Activated CD8-positive, alpha-beta memory T cell treated with anti-CD3 and anti-CD28 coated beads, Interleukin-2, amount 50 U/mL, for 24 hours (primary cell): Measurements from ENCODE around the gene MARCHF9.
"Not testable (repeated sequence)": the region's sequence is repeated elsewhere in the genome, so short reads cannot be mapped to it uniquely, and the experiment has no call there.

Experiments used
- DNase-seq: peaks from one replicate; pipeline ENCODE4 v3.0.0-alpha.2; 2020; ENCODE audit errors: extremely low read depth

The MARCHF9 gene, protein sequence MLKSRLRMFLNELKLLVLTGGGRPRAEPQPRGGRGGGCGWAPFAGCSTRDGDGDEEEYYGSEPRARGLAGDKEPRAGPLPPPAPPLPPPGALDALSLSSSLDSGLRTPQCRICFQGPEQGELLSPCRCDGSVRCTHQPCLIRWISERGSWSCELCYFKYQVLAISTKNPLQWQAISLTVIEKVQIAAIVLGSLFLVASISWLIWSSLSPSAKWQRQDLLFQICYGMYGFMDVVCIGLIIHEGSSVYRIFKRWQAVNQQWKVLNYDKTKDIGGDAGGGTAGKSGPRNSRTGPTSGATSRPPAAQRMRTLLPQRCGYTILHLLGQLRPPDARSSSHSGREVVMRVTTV

DNA sequence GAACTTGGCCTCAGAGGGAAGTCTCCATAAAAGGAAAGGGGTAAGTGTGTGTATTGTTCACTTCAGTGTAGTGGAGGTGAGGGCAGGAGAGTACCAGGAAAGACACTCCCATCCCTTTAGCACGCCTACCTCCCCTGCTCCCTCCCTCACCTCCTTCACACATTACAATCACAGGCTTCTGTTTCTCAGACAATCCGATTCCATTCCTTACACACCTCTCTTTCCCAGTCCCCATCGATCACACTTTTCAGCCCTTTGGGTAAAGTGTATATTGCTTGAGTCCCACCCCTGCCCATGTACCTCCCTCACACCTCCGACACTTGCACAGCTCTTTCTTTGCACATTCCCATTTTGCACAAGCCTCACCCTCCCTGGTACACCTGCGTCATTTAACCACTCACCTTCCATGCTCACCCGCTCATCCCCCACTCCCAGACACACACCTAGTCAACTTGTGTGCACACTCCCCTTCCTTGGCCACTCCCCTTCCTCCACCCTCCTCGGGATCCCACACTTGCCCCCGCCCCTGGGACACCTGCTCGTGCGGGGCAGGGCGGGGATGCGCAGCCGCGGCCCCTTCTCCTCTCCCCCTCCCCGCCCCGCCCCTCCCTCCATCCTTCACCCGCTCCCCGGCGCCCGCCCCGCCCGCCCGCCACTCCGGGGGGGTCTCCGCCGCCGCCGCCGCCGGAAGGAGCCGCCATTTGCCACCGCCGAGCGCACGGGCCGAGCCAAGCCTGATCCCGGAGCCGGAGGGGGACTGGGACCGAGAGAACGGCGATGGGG, at the start of gene MARCHF9:
Gene MARCHF9 (plus strand): TSS at position 693 of the 783 bp plus-strand sequence. CDS start 426 bp downstream, outside the sequence.
- no peak for DNase-seq

DNA sequence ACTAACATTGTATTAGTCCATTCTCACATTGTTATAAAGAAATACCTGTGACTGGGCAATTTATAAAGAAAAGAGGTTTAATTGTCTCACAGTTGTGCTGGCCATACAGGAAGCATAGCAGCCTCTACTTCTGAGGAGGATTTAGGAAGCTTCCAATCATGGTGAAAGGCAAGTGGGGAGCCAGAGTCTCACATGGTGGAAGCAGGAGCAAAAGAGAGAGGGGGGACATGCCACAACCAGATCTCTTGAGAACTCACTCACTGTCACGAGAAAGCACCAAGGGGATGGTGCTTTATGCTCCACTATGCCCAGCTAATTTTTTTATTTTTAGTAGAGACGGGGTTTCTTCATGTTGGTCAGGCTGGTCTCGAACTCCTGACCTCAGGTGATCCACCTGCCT, 47.7 kb upstream of the MARCHF9 start:
- DNase-seq: no peak

DNA sequence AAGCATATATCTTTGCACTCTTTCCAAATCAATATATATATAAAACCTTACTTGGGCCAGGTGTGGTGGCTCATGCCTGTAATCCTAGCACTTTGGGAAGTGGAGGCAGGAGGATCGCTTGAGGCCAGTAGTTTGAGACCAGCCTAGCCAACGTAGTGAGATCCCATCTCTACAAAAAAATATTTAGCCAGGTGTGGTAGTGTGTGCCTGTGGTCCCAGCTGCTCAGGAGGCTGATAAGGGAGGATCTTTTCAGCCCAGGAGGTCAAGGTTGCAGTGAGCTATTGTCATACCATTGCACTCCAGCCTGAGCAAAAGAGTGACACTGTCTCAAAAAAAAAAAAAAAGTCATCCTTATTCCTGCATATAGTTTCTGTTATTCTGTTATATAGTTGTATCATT, 46.6 kb upstream of the MARCHF9 start:
- DNase-seq: no peak

DNA sequence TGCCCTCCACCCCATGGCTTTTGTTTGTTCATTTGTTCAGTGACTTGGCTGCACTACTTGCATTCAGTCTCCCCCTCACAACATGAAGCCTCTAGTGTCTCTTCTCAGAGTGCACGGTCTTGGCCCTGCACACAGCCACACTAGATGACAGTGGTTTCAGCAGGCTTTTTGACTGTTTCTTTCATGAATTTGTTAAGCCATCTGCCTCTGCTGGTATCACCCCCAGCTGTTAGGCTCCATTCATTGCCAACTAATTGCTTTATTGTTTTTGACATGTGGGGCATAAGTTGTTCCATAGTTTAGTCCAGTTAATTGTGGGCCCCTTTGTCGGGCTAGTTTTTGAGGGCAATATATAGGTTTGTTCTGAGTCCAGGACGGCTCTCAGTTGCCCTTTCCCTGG, 42.2 kb upstream of the MARCHF9 start:
- DNase-seq: no peak

DNA sequence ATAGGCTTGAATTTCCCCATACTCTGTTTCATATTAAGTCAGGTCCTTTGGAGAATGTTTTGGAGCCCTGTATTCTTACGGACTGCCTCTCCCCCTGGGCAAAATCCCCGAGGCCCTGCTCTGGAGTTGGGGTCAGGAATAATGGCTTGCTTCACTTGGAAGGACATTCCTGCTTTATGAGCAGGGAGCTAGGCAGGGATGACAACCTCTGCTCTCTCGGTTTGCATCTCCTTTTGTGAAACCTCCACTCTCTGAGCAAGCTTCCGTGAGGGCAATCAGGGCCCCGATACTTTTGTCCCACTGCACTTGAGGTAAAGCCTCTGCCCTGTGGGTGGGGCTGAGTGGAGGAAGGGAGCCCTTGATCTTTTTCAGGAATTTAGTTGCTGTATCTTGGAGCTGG, 41.7 kb upstream of the MARCHF9 start:
- DNase-seq: no peak

DNA sequence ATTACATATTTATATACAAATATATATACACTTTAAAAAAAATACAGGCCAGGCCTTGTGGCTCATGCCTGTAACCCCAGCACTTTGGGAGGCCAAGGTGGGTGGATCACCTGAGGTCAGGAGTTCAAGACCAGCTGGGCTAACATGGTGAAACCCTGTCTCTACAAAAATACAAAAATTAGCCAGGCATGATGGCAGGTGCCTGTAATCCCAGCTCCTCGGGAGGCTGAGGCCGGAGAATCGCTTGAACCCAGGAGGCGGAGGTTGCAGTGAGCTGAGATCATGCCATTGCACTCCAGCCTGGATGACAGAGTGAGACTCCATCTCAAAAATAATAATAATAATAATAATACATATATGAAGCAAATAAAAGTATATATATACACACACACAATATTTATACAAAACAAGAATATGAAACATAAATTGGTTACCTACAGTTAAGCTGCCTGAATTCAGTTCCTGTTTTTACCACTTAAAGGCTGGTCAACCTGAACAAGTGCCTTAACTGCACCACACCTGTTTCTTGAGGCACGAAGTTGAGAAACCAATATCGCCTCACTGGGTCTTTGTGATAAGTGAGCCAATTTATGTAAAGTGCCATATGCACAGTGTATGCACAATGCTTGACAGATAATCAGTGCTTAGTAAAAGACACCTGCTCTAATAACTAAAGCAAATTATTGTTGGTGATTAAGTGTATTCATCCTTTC, 39.7 kb upstream of the MARCHF9 start:
- not testable (repeated sequence) for DNase-seq

DNA sequence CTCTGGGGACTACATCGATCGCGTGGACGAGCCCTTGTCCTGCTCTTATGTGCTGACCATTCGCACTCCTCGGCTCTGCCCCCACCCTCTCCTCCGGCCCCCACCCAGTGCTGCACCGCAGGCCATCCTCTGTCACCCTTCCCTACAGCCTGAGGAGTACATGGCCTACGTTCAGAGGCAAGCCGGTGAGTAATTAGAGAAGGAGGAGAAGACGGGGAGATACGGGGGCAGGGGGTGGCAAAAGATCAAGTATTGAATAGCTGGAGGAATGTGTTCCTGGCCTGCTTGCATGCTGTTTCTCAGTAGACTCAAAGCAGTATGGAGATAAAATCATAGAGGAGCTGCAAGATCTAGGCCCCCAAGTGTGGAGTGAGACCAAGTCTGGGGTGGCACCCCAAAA, 39.1 kb upstream of the MARCHF9 start:
- no peak for DNase-seq

DNA sequence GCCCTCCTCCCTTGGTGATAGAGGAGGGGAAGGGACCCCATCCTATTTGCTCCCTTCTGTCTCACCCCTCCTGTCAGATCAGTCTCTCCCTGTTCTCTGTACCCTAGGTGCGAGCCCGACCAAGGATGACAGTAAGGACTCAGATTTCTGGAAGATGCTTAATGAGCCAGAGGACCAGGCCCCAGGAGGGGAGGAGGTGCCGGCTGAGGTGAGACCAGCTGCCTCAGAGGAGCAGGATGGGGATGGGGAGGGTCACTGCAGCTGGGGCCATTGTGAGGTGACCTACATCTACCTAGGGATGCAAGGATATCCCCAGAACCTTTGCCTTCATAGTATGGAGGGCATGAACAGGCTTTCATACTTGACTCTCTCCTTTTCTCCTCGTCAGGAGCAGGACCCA, 38.6 kb upstream of the MARCHF9 start:
- no peak for DNase-seq

DNA sequence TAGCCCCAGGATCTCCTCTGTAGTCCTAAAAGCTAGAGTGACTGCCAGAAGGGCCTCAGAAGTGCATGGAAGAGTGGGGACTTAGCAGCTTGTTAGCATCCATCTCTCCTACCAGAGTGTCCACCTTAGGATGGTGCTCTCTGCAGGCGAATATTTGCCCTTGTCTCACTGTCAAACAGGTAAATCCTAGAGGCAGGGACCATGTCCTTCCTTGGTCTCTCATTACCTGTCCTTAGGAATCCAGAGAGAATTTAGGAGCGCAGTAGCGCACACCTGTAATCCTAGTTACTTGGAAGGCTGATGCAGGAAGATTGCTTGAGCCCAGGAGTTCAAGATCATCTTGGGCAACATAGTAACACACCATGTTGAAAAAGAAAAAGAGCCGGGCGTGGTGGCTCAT, 37.8 kb upstream of the MARCHF9 start:
- no peak for DNase-seq

DNA sequence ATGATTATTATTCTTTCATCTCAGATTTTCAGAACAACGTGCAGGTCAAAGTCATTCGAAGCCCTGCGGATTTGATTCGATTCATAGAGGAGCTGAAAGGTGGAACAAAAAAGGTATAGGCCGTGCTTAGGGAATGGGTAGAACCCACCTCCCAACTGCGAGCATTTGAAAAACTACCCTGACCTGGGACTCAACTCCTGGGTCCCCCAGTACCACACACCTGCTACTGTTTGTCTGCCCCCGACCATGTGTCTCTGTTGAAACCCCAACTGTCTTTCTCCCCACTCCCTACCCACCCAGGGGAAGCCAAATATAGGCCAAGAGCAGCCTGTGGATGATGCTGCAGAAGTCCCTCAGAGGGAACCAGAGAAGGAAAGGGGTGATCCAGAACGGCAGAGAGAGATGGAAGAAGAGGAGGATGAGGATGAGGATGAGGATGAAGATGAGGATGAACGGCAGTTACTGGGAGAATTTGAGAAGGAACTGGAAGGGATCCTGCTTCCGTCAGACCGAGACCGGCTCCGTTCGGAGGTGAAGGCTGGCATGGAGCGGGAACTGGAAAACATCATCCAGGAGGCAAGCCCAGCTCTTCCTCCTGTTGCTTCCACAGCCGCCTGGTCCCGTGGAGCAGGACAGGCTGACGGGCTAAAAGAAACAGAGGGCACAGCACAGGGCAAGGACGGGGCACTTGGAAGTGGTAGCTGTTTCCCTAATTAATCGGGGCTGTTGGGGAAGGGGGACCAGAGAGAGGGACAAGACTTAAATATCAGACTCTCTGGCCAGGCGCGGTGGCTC, 36.9 kb upstream of the MARCHF9 start:
- DNase-seq: no peak

DNA sequence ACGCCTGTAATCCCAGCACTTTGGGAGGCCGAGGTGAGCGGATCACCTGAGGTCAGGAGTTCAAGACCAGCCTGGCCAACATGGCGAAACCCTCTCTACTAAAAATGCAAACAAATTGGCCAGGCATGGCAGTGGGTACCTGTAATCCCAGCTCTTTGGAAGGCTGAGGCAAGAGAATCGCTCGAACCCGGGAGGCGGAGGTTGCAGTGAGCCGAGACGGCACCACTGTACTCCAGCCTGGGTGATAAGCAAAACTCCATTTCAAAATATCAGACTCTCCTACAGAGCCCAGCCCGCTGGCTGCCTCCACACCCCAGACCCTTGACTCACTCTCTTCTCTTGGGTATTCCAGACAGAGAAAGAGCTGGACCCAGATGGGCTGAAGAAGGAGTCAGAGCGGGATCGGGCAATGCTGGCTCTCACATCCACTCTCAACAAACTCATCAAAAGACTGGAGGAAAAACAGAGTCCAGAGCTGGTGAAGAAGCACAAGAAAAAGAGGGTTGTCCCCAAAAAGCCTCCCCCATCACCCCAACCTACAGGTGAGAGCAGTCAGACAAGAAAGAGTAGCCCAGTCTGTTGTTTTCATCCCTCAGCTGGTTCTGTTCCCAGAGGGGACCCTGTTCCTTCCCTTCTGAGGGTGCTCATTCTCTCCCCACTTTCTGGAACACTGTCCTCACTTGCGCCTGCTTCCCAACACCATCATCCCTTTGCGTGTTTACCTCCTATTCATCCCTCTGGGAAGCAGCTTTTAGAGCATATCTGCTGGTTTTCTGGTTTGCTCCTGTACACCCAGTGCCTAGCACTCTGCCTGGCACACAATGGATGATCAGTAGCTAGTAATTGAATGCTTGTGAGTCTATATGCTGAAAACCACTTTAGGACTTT, 36.0 kb upstream of the MARCHF9 start:
- DNase-seq: no peak

DNA sequence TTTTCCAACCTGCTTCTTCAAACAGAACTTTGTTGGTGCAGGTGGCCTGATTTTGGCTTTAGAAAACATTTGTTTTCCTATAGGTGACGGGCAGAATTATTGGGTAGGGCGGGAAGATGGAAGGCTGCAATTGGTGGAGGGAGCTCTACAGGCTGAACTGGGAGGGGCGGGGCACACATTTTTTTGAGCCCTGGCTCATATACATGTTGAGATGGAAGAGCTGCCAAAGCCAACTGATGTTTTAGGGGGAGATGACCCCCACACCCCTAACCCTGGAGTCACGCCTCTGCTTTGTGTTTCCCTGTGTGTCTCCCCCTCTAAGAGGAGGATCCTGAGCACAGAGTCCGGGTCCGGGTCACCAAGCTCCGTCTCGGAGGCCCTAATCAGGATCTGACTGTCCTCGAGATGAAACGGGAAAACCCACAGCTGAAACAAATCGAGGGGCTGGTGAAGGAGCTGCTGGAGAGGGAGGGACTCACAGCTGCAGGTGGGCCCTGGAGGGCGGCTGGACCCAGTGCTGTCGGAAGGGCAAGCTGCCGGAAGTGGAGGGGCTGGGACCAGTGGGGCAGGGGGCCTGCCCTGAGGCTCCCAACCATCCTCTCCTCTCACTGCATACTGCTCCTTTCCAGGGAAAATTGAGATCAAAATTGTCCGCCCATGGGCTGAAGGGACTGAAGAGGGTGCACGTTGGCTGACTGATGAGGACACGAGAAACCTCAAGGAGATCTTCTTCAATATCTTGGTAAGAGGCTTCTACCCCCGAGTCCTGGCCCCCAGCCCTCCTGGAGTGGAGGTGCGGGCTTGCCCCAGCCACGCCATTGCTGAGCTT, 34.9 kb upstream of the MARCHF9 start:
- no peak for DNase-seq

DNA sequence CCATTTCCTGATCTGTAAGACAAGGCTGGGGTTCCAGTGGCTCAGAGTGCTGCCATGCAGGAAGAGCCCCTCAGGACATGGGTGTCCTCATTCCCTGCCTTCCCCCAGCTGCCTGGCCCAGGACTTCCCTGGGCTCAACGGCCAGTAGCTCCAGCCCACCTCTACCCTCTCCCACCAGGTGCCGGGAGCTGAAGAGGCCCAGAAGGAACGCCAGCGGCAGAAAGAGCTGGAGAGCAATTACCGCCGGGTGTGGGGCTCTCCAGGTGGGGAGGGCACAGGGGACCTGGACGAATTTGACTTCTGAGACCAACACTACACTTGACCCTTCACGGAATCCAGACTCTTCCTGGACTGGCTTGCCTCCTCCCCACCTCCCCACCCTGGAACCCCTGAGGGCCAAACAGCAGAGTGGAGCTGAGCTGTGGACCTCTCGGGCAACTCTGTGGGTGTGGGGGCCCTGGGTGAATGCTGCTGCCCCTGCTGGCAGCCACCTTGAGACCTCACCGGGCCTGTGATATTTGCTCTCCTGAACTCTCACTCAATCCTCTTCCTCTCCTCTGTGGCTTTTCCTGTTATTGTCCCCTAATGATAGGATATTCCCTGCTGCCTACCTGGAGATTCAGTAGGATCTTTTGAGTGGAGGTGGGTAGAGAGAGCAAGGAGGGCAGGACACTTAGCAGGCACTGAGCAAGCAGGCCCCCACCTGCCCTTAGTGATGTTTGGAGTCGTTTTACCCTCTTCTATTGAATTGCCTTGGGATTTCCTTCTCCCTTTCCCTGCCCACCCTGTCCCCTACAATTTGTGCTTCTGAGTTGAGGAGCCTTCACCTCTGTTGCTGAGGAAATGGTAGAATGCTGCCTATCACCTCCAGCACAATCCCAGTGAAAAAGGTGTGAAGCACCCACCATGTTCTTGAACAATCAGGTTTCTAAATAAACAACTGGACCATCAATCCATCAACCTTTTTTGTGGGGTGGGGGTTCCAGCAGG, 34.0 kb upstream of the MARCHF9 start:
- DNase-seq: no peak

DNA sequence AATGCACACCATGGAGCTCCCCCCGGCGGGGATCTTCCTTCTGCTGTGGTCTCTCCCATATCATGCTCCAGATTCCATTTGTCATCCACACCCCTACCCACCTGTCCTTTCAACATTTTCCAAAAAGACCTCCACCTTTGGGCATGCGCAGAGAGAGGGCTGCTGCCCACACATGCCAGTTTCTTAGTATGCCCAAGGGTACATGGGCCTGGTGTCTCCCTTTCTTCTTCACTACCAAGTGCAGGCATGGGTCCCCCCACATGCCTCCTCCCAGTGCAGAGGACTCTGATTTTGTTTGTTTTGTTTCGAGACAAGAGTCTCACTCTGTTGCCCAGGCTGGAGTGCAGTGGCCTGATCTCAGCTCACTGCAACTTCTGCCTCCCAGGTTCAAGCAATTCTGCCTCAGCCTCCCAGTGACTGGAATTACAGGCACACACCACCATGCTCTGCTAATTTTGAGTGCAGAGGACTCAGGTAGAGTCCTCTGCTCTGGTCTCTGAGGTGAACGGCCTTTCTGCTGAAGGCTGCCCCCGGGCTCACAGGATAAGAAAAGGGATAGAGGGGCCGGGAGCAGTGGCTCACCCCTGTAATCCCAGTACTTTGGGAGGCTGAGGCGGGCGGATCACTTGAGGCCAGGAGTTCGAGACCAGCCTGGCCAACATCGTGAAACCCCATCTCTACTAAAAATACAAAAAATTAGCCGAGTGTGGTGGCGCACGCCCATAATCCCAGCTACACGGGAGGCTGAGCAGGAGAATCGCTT, 32.9 kb upstream of the MARCHF9 start:
- DNase-seq: not testable (repeated sequence)

DNA sequence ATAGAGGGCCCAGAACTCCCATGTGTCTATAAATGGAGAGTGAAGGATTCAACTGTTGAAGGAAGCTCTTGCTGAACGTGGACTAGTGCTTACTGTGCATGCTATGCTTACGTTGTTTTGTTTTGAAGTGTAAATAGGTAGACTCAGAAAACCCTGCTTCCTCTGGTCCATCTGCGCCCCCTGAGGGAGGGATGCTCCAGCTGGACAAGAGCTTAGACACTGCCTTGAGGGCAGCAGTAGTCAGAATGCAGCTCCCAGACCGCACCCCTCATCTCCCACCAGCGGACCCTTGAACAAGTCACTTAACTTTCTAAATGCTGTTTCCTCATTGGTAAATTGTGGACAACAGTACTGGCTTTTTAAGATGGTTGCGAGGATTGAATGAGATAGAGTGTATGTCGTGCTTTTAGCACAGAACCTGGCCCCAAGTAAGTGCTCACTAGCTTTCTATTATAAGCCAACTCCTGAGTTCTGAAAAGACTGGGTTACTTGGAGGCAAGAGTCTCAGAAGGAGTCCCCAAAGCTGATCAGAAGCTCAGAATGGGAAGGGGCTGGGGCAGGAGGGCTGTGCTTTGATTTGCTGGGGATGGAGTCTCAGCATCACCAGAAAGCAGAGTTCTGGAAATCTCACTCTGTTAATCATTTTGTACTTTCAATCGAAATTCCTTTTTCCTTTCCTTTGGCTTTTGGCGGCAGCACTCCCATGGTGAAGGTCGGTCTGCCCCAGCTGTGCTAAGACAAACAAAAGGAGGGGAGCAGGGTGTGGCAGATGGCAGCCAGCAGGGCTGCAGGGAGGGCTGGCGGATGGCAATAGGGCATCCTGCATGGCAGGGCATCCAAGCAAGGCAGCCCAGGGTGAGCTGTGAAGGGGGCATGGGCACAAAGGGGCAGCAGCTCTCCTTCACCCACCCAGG, 31.9 kb upstream of the MARCHF9 start:
- DNase-seq: no peak

DNA sequence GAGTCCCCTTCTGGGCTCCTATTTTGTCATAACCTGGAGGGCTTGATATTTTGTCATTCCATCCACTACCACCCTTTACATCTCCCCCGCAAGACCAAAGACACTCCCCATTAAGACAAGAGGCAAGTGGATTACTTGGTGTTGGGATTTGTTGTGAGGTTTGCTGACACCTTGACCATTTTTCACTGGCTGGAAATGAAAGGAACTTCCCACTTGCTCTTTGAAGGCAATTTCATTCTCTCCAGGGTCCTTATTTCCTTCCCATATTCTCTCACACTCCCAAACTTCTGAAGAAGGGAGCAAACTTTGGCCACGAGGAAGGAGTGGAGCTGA, 31.3 kb upstream of the MARCHF9 start:
- no peak for DNase-seq
